Lung microvascular endothelial cell (primary cell): ENCODE measurements around the gene MITD1. TPM values are rescaled to one million over a fixed set of nuclear protein-coding genes. Genes with fewer than 3 reads are reported as not detected.
"Not testable (repeated sequence)": the region's sequence is repeated elsewhere in the genome, so short reads cannot be mapped to it uniquely, and the experiment has no call there.

Experiments used
- DNase-seq, 2 donors: peaks; one replicate each; pipeline versions ENCODE4 v3.0.0 to v3.0.0-alpha.2; 2010; ENCODE audit warnings: low read depth in 2 of 2
- total RNA-seq: library from RNA; depleted of rRNA; stranded (reverse); fragments of >200 nt; gene quantifications from 2 replicates; pipeline ENCODE4 v1.2.1, GENCODE V29; 2014

The MITD1 gene
- total RNA-seq, result 16.6 and 18.5 TPM in 2 replicates

GRCh38 chr2:99180755-99181623 is at the start of gene MITD1, which contains the start of gene MRPL30:
Gene MITD1 (minus strand): TSS chr2:99181058. CDS start chr2:99180981, 77 bp downstream.
Gene MRPL30 (plus strand): TSS chr2:99181184. CDS start chr2:99186204, 5,020 bp downstream.
- DNase-seq, result peak; percentile 97 to 98

DNA sequence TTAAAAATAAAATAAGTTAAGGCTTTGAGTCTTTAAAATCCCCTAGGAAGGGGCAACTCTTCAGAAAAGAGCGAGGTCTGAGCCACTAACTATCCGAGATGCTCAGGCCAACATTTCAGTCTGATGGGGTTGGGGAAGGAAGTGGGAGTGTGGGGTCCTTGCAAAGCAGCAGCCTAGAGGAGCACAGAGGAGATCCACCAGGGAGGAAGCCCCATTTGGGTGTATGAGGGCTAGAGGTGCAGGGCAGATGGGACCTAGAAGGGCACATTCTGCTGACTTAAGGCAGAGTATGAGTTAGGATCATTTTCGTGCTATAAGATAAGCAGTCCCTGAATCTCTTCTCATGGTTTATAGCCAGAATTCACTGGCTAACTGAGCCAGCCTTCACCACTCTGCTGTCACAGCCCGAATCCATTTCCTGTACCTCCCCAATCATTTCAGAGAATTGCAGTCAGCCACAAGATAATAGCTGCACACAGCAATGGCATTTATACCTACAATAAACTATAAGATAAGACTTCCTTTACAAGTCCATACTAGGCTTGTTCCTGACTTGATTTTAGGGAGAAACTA is 37.2 kb upstream of the MITD1 start:
- DNase-seq, result no peak

- no peak for DNase-seq
Observed at GRCh38 chr2:99216096-99216495, 35.2 kb upstream of the MITD1 start.

GRCh38 chr2:99205491-99205890 is 24.6 kb upstream of the MITD1 start:
- no peak for DNase-seq

DNA sequence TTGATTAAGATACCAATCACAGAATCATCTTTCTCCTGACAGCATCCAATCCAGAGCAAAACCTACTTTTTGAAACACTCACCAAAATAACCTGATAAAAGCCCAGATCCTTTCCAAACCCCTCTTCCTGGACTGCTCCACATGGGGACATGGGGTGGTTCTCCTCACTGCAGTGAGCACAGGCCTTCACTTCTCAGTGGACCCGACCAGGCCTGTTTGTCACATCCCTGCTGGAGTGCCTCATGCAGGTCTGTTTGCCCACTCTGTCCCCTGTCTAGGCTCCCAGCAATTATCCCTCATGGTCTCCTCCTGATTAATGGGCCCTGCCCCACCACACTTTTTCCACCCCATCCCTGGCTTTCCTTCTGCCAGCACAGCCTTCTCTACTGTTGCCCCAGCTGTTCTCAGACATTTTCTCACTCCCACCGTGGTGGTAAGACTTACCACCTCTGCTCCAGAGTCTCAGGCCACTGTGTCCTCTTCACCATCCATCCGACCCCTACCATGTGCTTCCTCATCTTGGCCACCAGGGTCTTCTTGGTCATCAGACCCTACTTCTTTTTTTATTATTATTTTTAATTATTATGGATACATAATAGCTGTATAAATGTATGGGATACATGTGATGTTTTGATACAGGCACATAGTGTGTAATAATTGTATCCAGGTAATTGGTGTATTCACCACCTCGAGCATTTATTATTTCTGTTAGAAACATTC is 21.3 kb upstream of the MITD1 start:
- no peak for DNase-seq

- no peak for DNase-seq
Observed at GRCh38 chr2:99200076-99200800, 19.4 kb upstream of the MITD1 start.

GRCh38 chr2:99198103-99198841 is 17.4 kb upstream of the MITD1 start:
- no peak for DNase-seq

- DNase-seq, result not testable (repeated sequence)
Observed at GRCh38 chr2:99192364-99192763, 11.5 kb upstream of the MITD1 start.

- no peak for DNase-seq
Observed at GRCh38 chr2:99190548-99190947, 9.7 kb upstream of the MITD1 start.

DNA sequence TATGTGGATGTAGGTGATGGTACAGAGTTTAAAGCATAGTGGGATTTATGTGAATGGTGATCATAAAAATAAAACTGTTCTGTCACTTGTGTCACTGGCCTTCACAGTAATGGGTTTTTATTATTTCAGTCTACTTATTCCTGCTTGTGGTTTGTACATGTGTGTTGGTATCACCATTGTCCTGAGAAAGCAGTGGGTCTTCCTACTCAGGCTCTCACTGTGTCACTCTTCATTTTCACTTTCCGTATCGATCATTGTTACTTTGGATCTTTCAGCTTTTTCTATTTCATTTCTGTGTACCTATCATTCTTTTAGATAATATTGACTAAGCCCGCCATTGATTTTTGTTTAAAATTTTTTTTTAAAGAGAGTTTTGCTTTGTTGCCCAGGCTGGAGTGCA is 7.5 kb upstream of the MITD1 start:
- DNase-seq, result no peak

DNA sequence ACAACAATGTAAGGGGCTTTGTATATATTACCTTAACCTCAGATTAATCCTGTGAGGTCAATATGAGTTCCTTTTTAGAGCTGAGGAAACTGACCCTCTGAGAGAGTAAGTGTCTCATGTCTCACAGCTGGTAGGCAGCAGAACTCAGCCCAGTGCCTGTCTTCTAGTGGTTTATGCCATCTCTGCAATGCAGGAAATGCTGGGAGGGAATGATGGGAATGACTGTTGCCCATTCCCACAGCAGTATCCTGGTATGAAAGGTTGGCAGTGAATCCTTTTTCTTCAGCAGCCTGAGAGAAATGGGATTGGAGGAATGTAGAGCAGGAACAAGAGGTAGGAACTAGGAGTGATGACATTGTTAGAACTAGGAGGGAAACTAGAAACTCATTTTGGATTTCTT is 6.2 kb upstream of the MITD1 start:
- DNase-seq, result no peak

- DNase-seq, result no peak
Observed at GRCh38 chr2:99184811-99185210, 4.0 kb upstream of the MITD1 start.

GRCh38 chr2:99183025-99183424 is 2.2 kb upstream of the MITD1 start:
- no peak for DNase-seq

- peak in 1 of 2 donors; percentile 6 for DNase-seq
Observed at GRCh38 chr2:99181624-99182000, 754 bp upstream of the MITD1 start.

GRCh38 chr2:99171377-99172140 is 9.3 kb downstream of the MITD1 start:
- DNase-seq, result no peak

DNA sequence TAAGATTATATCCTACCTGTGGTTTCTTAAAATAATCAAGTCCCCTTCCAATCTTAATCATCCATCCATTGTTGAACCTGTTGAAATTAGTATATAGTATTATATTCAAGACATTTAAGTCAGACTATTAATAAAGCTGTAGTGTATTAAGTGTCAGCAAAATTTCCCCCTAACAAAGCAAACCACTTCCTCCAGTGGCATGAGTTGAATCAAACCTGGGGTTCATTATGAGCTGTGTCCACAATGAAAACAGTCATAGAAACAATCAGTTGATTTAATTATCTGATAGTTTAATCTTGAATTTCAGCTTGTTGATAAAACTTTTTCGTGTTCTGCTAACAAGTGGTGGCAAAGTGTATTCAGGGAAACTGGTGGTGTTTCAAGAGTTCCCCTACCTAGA is 11.3 kb downstream of the MITD1 start:
- DNase-seq, result no peak

DNA sequence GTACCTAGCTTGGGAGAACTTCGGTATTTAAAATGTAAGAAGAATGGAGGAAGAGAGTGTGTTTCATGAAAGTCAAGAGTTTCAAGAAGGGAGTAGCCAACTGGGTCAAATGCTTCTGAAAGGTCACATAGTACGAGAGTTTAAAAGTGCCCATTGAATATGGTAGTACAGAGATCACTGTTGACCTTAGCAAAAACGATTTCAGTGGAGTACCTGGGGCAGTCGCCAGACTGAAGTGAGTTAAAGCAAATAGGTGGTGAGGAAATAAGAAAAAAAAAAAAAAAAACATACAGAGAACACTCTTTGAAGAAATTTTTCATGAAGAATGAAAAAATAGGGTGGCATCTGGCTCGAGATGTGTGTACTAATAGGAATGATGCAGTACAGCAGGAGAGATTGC is 14.6 kb downstream of the MITD1 start:
- DNase-seq, result no peak

DNA sequence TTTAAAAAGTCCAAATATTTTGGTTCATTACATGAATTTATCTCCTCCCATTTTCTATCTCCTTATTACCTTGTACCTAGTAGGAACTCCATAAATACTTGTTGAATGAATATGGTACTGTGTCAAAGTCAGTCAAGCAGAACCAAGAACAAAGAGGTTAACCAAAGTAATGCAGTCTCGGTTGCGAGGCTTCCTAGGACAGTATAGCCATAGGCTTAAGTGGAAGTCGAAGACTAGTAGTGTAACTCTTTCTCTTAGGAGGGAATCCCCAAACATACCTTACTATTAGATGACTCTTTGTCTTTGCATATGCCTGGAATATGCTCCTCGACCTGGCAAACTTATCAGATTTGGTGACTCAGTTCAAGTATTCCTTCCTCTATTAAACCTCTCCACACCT is 21.3 kb downstream of the MITD1 start:
- DNase-seq, result no peak

DNA sequence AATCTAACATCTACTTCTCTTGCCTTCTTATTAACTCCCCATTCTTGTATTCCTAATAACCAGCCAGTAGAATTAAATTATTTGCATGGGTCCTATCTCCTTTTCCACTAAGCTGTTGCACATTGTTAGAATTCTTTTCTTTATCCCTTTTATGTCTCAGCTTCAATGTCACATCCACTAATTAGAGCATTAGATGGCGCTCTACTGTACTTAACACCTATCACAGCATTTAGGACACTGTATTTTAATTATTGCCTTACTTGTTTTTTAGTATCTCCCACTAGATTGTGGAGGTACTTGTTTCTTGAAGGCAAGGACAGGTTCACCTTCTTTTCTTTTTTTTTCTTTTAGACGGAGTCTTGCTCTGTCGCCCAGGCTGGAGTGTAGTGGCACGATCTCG is 22.3 kb downstream of the MITD1 start:
- DNase-seq, result no peak

GRCh38 chr2:99156891-99157290 is 24.0 kb downstream of the MITD1 start:
- no peak for DNase-seq
